ENCODE results near the gene HMG20A. TPM values are rescaled to one million over a fixed set of nuclear protein-coding genes. Genes with fewer than 3 reads are reported as not detected.

The HMG20A gene
- total and polyA plus RNA-seq, 2 of the 13 experiments (the other 11 are each of a cell fraction or from before 2014, with no cell fraction given) = 28.0 to 35.2 TPM

DNA sequence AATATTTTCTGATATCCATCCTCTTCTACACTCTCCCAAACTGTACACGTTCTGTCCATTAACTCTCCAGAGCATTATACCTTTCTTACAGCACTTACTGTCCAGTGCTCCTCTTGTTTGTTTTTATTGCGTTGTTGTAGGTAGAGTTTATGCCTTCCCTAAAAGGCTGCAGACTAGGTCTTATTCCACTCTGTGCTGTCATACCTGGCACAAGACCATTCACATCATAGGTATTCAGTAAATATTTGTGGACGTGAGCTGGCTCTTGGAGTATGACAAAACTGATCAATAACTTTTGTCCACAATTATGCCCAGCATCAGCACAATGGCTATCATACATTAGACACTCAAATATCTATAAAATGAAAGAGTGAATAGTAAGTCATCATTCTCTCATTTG, 4.4 kb downstream of the HMG20A start:
- Histone ChIP-seq H3K36me3 (replicated peaks in 1 of 2; ENCODE audit: control insufficient read depth in 1 of 2, insufficient read depth in 2 of 2, low read length in 2 of 2) (no peaks in the 10 kb centered on the region), H3K27ac (ENCODE audit: extremely low read length, insufficient read depth, low read length) (no peak overlapping the region), H3K9ac (ENCODE audit: insufficient read depth, low read depth, low read length) (no peak overlapping the region), H3K4me1 (ENCODE audit: insufficient read depth, low read length) (peaks cover 42% of the 10 kb centered on the region), H3K4me2 (ENCODE audit: low read depth, low read length) (no peak overlapping the region), H3K27me3 (ENCODE audit: control insufficient read depth in 1 of 2, insufficient read depth in 2 of 2, low read length in 2 of 2) (no peaks in the 10 kb centered on the region; a peak in 1 of 5 replicates), H4K20me1 (ENCODE audit: insufficient read depth, low read length) (no peaks in the 10 kb centered on the region; the same call in 1 of the 2 replicates), H2AFZ (ENCODE audit: low read length) (no peak overlapping the region), H3K79me2 (ENCODE audit: insufficient read depth, low read length) (peaks cover 73% of the 10 kb centered on the region), H3K9me3 (ENCODE audit: low read length) (no peaks in the 10 kb centered on the region), H3K4me3 (replicated peaks in 1 of 3; ENCODE audit: insufficient read depth in 1 of 3, low read depth in 2 of 3, low read length in 3 of 3) (no peak overlapping the region)
- POLR2A ChIA-PET = no interaction called here
- FAIRE-seq (no peak), ATAC-seq (peak; percentile 58), DNase-seq (ENCODE audit: low spot score) (peak; percentile 48)
- intact Hi-C loops (cut with micrococcal nuclease; ENCODE audit: unreplicated experiment) = no loop called here
- 59% methylated on average over 3 of the region's 3 CpGs for WGBS (ENCODE audit: low lambda C conversion rate)
- CTCF ChIA-PET (ENCODE audit: low intra/inter-chr PET ratio, low total read pairs) = no interaction called here
- no TSS peak for BruUV-seq (replicated peaks)
- in situ Hi-C loops (cut with HindIII; ENCODE audit: extremely low pct_ligation_motif_present, low pct_unique_long_range_greater_than_20kb) = no loop called here
- TF ChIP-seq HMGXB3 (CRISPR knock-in tag; IDR thresholded peaks at IDR 0.05; ENCODE audit: borderline replicate concordance) (no peak), ZSCAN25 (CRISPR knock-in tag; IDR thresholded peaks at IDR 0.05) (no peak), ELK4 (CRISPR knock-in tag; IDR thresholded peaks at IDR 0.05; ENCODE audit: borderline replicate concordance) (no peak), SOX13 (IDR thresholded peaks at IDR 0.05) (no peak), SOX13 (CRISPR knock-in tag; conservative IDR thresholded peaks at IDR 0.05 in 1 of 2, IDR thresholded peaks at IDR 0.05 in 1 of 2) (peak in 1 of 2 experiments; percentile 66; a peak in 1 of 4 replicates), U2AF2 (IDR thresholded peaks at IDR 0.05; ENCODE audit: low read depth, low read length) (no peak), YY1 (IDR thresholded peaks at IDR 0.05; ENCODE audit: insufficient read depth, insufficient replicate concordance, low read depth, low read length) (no peak), THAP11 (CRISPR knock-in tag; IDR thresholded peaks at IDR 0.05) (0 out of 2 replicates have a peak, but pooled peaks have one; percentile 13), ZNF619 (CRISPR knock-in tag; IDR thresholded peaks at IDR 0.05) (no peak), GATAD2A (CRISPR knock-in tag; IDR thresholded peaks at IDR 0.05) (peak; percentile 62), TAF1 (CRISPR knock-in tag; IDR thresholded peaks at IDR 0.05) (no peak), NCOA5 (CRISPR knock-in tag; IDR thresholded peaks at IDR 0.05) (no peak)
- TF ChIP-seq, protein P1, sequence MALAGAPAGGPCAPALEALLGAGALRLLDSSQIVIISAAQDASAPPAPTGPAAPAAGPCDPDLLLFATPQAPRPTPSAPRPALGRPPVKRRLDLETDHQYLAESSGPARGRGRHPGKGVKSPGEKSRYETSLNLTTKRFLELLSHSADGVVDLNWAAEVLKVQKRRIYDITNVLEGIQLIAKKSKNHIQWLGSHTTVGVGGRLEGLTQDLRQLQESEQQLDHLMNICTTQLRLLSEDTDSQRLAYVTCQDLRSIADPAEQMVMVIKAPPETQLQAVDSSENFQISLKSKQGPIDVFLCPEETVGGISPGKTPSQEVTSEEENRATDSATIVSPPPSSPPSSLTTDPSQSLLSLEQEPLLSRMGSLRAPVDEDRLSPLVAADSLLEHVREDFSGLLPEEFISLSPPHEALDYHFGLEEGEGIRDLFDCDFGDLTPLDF (CRISPR knock-in tag; IDR thresholded peaks at IDR 0.05) = no peak
- TF ChIP-seq, protein P2, sequence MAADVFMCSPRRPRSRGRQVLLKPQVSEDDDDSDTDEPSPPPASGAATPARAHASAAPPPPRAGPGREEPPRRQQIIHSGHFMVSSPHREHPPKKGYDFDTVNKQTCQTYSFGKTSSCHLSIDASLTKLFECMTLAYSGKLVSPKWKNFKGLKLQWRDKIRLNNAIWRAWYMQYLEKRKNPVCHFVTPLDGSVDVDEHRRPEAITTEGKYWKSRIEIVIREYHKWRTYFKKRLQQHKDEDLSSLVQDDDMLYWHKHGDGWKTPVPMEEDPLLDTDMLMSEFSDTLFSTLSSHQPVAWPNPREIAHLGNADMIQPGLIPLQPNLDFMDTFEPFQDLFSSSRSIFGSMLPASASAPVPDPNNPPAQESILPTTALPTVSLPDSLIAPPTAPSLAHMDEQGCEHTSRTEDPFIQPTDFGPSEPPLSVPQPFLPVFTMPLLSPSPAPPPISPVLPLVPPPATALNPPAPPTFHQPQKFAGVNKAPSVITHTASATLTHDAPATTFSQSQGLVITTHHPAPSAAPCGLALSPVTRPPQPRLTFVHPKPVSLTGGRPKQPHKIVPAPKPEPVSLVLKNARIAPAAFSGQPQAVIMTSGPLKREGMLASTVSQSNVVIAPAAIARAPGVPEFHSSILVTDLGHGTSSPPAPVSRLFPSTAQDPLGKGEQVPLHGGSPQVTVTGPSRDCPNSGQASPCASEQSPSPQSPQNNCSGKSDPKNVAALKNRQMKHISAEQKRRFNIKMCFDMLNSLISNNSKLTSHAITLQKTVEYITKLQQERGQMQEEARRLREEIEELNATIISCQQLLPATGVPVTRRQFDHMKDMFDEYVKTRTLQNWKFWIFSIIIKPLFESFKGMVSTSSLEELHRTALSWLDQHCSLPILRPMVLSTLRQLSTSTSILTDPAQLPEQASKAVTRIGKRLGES (CRISPR knock-in tag; IDR thresholded peaks at IDR 0.05; ENCODE audit: borderline replicate concordance) = no peak
- TF ChIP-seq, protein P3, sequence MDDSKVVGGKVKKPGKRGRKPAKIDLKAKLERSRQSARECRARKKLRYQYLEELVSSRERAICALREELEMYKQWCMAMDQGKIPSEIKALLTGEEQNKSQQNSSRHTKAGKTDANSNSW (CRISPR knock-in tag; IDR thresholded peaks at IDR 0.05; ENCODE audit: borderline replicate concordance) = no peak

Data from HepG2 (cell line).